ENCODE data around the gene KRT72.

- no peak for TF ChIP-seq POLR2A (IDR thresholded peaks at IDR 0.05)
- TF ChIP-seq CTCF (IDR thresholded peaks at IDR 0.05): no peak
Measured at GRCh38 chr12:52637299-52637698, 36.0 kb upstream of the KRT72 start.

Data from breast epithelium (tissue), 3 donors.